Suppressor macrophage treated with lipopolysaccharide for 4 hours (primary cell): ENCODE measurements around the gene C6orf47.

ENCODE experiments used
- DNase-seq: peaks from one replicate; pipeline ENCODE4 v3.0.0-alpha.2; 2020

Gene C6orf47

GRCh38 chr6:31658983-31659648 lies 1.5 kb downstream of the C6orf47 start:
- DNase-seq, result no peak

- no peak for DNase-seq
Measured at GRCh38 chr6:31658158-31658688, 2.4 kb downstream of the C6orf47 start.

GRCh38 chr6:31657406-31658157 lies 3.0 kb downstream of the C6orf47 start:
- DNase-seq, result peak; percentile 28

- no peak for DNase-seq
Measured at GRCh38 chr6:31655349-31656237, 5.0 kb downstream of the C6orf47 start, which contains the start of gene APOM. TSS of gene APOM (plus strand) at chr6:31655894. CDS start at chr6:31655967, 73 bp downstream.

GRCh38 chr6:31654574-31655348 lies 5.8 kb downstream of the C6orf47 start:
- no peak for DNase-seq

- DNase-seq, result peak; percentile 91
Measured at GRCh38 chr6:31652925-31653724, 7.5 kb downstream of the C6orf47 start.

GRCh38 chr6:31651602-31652191 lies 8.9 kb downstream of the C6orf47 start:
- peak; percentile 91 for DNase-seq

- DNase-seq, result no peak
Measured at GRCh38 chr6:31645325-31645724, 15.3 kb downstream of the C6orf47 start.

GRCh38 chr6:31643818-31644454 lies 16.6 kb downstream of the C6orf47 start:
- DNase-seq, result no peak

- no peak for DNase-seq
Measured at GRCh38 chr6:31642798-31643570, 17.6 kb downstream of the C6orf47 start.

- no peak for DNase-seq
Measured at GRCh38 chr6:31641370-31641769, 19.2 kb downstream of the C6orf47 start.

- no peak for DNase-seq
Measured at GRCh38 chr6:31640612-31641011, 20.0 kb downstream of the C6orf47 start.

GRCh38 chr6:31639449-31639861 lies 21.1 kb downstream of the C6orf47 start:
- no peak for DNase-seq

GRCh38 chr6:31639043-31639442 lies 21.5 kb downstream of the C6orf47 start:
- no peak for DNase-seq

GRCh38 chr6:31636698-31637596 lies 23.6 kb downstream of the C6orf47 start:
- no peak for DNase-seq

GRCh38 chr6:31634969-31635575 lies 25.5 kb downstream of the C6orf47 start:
- no peak for DNase-seq

GRCh38 chr6:31634131-31634530 lies 26.4 kb downstream of the C6orf47 start:
- DNase-seq, result no peak

- DNase-seq, result no peak
Measured at GRCh38 chr6:31633447-31633846, 27.1 kb downstream of the C6orf47 start.
